ENCODE data around the gene ANKRD65.
"Not testable (repeated sequence)": the region's sequence is repeated elsewhere in the genome, so short reads cannot be mapped to it uniquely, and the experiment has no call there.

ANKRD65 gene

DNA sequence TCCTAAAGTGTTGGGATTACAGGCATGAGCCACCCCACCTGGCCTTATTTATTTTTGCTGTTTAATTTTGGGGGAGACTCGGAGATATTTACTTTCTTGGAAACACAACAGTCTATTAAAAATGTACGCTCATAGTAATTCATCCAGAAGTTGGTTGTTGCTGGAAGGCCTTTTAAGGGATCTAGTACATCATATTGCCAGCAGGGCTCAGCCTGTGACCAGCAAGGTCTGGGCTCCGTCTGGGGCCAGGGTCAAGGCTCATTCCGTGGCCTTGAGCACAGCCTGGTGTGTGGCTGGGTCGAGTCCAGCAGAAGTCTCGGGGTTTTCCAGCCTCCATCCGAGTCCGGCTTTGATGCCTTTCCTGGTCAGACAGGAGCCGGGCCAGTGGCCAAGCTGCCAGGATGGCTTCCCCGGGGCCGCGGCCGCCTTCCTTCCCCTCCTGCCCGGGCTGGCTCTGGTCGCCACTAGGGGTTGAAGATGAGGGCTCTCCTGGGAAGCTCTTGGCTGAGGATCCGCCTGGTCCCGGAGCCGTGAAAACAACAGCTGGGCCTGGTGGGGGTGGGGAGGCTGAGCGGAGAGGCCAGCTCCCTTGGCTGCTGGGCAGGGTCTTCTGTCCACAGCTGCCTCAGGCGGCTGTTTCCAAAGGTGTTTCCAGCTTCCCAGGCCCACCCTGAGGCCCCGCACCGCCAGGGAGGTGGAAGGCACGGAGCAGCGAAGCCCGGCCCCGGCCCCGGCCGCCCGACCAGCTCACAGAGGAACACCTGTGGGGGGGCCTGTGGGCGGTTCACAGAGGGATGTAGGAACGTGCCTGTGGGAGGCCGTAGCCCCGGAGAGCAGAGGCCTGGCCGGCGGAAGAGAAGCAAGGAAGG is 9.3 kb upstream of the ANKRD65 start:
- no peak overlapping the region for H3K4me3 Mint-ChIP-seq
- peaks cover 9% of the 10 kb centered on the region for H3K4me1 Mint-ChIP-seq
- DNase-seq, result no peak
- no peaks in the 10 kb centered on the region for H3K9me3 Mint-ChIP-seq
- H3K27ac Mint-ChIP-seq, result no peak overlapping the region
- peaks cover 86% of the 10 kb centered on the region for H3K27me3 Mint-ChIP-seq
- CTCF ChIA-PET, result interaction anchor here (1.1 to 2.1 kb wide), 2 partner anchors 11 to 12 kb away, joined by 3 to 9 read pairs; no protein-coding TSS in a partner anchor
- no peaks in the 10 kb centered on the region for H3K36me3 Mint-ChIP-seq

DNA sequence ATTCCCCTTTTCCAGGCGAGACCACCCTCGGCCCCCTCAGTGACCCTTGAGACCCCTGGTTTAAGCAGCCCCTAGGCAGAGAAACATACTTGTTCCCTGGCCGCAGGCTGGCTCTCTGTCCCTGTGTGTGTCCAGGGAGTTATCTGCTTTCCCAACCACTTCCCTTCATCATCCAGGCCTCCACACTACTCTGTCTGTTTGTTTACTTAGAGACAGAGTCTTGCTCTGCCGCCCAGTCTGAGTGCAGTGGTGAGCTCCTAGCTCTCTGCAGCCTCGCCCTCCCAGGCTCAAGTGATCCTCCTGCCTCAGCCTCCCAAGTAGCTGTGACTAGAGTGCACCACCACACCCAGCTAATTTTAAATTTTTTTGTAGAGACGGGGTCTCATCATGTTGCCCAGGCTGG is 8.6 kb upstream of the ANKRD65 start:
- no peak overlapping the region for H3K27ac Mint-ChIP-seq
- no peaks in the 10 kb centered on the region for H3K9me3 Mint-ChIP-seq
- CTCF ChIA-PET, result no interaction called here
- DNase-seq, result no peak
- peaks cover 4% of the 10 kb centered on the region for H3K4me1 Mint-ChIP-seq
- H3K4me3 Mint-ChIP-seq, result no peak overlapping the region
- no peaks in the 10 kb centered on the region for H3K36me3 Mint-ChIP-seq
- peaks cover 86% of the 10 kb centered on the region for H3K27me3 Mint-ChIP-seq

DNA sequence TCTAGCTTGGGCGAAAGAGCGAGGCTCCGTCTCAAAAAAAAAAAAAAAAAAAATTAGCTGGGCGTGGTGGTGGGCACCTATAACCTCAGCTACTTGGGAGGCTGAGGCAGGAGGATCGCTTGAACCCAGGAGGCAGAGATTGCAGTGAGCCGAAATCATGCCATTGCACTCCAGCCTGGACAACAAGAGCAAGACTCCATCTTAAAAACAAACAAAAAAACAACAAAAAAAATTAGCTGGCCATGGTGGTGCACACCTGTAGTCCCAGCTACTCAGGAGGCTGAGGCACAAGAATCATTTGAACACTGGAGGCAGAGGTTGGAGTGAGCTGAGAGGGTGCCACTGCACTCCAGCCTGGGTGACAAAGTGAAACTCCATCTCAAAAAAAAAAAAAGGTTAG is 7.9 kb upstream of the ANKRD65 start:
- not testable (repeated sequence) for H3K36me3 Mint-ChIP-seq, H3K9me3 Mint-ChIP-seq, H3K27ac Mint-ChIP-seq, DNase-seq, H3K4me3 Mint-ChIP-seq, H3K4me1 Mint-ChIP-seq
- CTCF ChIA-PET, result interaction anchor here (1.5 kb wide), 1 partner anchor 12 kb away, joined by 6 read pairs; no protein-coding TSS in a partner anchor
- peaks cover 85% of the 10 kb centered on the region for H3K27me3 Mint-ChIP-seq

DNA sequence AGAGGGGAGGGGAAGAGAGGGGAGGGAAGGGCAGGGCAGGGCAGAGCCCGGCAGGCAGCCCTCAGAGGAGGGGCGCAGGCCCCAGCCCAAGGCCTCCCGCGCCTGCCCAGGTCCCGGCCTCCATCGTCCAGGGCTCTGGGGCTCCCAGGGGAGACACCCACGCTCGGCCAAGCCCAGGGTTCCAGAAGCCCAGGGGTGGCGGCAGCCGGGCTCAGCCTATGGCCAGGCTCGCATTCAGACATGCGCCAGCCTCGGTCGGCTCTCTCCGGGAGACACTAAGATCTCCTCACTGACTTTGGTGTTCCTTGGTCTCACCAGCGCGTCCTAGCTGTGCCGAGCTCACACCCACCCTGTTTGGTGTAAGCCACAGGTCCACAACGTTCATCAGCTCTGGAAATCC is 7.1 kb upstream of the ANKRD65 start:
- Mint-ChIP-seq H3K27me3 (peaks cover 79% of the 10 kb centered on the region), H3K9me3 (no peaks in the 10 kb centered on the region), H3K4me1 (peaks cover 4% of the 10 kb centered on the region), H3K4me3 (no peak overlapping the region), H3K36me3 (no peaks in the 10 kb centered on the region), H3K27ac (no peak overlapping the region)
- CTCF ChIA-PET, result interaction anchor here (1.5 kb wide), 1 partner anchor 13 kb away, joined by 6 read pairs; no protein-coding TSS in a partner anchor
- DNase-seq, result no peak

DNA sequence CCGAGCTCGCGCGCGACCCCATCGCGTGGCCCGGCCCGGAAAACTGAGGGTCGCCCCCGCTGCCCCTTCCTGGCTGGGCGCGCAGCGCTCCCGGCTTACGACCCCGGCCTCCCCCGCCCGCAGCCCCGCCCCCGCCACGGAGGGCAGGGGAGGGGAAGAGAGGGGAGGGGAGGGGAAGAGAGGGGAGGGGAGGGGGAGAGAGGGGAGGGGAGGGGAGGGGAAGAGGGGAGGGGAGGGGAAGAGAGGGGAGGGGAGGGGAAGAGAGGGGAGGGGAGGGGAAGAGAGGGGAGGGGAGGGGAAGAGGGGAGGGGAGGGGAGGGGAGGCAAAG is 6.7 kb upstream of the ANKRD65 start:
- H3K36me3 Mint-ChIP-seq, result no peaks in the 10 kb centered on the region
- no peaks in the 10 kb centered on the region for H3K9me3 Mint-ChIP-seq
- peaks cover 79% of the 10 kb centered on the region for H3K27me3 Mint-ChIP-seq
- CTCF ChIA-PET, result interaction anchor here (1.5 kb wide), 1 partner anchor 13 kb away, joined by 6 read pairs; no protein-coding TSS in a partner anchor
- no peak overlapping the region for H3K27ac Mint-ChIP-seq
- peaks cover 6% of the 10 kb centered on the region for H3K4me1 Mint-ChIP-seq
- DNase-seq, result no peak
- H3K4me3 Mint-ChIP-seq, result no peak overlapping the region

DNA sequence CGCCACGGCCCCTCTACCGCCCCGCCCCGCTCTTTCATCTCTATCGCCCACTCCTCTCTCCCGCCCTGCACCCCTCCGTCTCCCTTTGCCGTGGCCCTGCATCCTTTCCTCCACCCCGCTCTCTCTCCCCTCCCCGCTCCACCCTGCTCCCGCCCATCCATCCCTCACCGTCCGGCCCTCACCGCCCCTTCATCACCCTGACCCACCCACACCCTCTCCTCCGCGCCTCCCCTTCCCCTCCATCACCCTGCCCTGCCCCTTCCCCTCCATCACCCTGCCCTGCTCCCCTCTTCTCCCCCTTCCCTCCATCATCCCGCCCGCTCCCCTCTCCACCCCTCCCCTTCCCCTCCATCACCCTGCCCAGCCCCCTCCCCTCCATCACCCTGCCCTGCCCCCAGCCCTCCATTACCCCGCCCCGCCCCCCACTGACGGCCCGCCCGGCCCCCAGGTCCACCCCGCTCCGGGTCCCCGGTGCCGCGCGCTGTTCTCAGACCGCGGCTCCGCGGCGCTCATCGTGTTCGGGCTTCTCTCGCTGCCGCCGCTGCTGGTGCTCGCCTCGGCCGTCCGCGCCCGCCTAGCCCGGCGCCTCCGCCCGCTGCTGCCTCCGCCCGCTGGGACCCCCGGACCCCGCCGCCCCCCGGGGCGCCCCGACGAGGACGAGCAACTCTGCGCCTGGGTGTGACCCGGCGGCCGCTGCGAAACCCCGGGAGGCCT is 6.2 kb upstream of the ANKRD65 start:
- Mint-ChIP-seq H3K4me3 (no peak overlapping the region), H3K36me3 (no peaks in the 10 kb centered on the region), H3K9me3 (no peaks in the 10 kb centered on the region), H3K4me1 (peaks cover 8% of the 10 kb centered on the region), H3K27me3 (peaks cover 79% of the 10 kb centered on the region), H3K27ac (no peak overlapping the region)
- CTCF ChIA-PET, result no interaction called here
- DNase-seq, result no peak

DNA sequence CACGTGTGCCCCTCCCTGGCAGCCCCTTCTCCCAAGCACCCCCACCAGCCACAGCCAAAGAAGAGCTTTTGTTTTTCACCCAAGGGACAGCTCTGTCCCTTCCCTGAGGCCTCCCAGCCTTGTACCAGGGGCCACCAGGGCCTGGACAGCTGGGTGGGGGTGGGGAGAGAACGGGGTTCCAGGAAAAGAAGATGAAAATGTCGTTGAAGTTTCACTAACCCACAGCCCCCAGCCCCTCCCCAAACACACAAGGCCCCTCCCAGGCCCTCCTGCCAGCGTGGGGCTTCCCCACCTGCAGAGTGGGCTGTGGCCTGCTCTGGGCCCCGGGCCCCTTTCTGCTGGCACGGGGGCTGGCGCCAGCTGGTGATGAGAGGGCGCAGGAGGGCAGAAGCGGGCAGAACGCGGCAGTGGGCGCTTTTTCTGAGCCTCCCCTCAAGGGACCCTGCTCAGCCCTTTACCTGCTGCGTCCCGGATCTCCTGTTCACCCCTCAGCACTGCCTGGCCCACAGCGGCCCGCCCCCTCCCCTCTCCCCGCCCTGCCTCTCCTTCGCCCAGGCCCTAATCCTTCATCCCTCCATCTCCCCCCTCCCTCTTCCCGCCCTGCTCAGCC is 5.5 kb upstream of the ANKRD65 start:
- H3K27me3 Mint-ChIP-seq, result peaks cover 79% of the 10 kb centered on the region
- H3K4me3 Mint-ChIP-seq, result no peak overlapping the region
- CTCF ChIA-PET, result interaction anchor here (1.2 kb wide), 1 partner anchor 14 kb away, joined by 4 read pairs; no protein-coding TSS in a partner anchor
- peaks cover 8% of the 10 kb centered on the region for H3K4me1 Mint-ChIP-seq
- DNase-seq, result no peak
- no peaks in the 10 kb centered on the region for H3K36me3 Mint-ChIP-seq
- H3K27ac Mint-ChIP-seq, result no peak overlapping the region
- H3K9me3 Mint-ChIP-seq, result no peaks in the 10 kb centered on the region

DNA sequence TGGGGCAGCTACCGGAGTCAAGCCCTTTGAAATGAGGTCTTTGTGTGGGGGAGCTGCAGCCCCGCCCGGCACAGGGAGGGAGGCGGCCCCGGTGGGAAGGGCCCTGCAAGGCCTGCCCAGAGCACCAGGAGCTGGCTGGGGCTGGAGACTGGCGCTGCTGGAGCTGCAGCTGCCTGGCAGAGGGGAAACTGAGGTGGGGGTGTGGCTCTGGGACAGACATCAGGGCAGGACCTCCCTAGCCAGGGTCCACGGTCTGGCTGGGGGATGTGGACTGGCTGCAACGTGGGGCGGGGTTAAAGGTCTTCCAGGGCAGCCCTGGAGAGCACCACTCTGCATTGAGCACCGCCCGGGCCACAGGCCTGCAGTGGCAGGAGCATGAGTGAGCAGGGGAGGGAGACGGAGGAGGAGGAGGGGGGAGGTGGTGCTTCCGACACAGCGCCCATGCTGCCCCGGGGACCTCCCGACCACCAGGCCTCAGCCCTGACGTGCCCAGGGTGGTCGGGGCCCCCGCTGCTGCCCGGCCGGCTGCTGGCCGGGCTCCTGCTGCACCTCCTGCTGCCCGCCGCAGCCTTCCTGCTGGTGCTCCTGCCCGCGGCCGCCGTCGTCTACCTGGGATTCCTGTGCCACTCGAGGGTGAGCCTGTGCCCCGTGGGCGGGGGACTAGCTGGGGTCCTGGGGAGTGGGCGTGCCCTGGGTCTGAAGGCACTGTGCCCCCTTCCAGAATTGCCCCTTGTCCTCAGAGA is 4.8 kb upstream of the ANKRD65 start:
- CTCF ChIA-PET, result interaction anchor here (1.2 kb wide), 1 partner anchor 14 kb away, joined by 4 read pairs; no protein-coding TSS in a partner anchor
- H3K9me3 Mint-ChIP-seq, result no peaks in the 10 kb centered on the region
- no peaks in the 10 kb centered on the region for H3K36me3 Mint-ChIP-seq
- H3K27ac Mint-ChIP-seq, result no peak overlapping the region
- peaks cover 82% of the 10 kb centered on the region for H3K27me3 Mint-ChIP-seq
- no peak overlapping the region for H3K4me3 Mint-ChIP-seq
- H3K4me1 Mint-ChIP-seq, result peaks cover 8% of the 10 kb centered on the region
- no peak for DNase-seq

DNA sequence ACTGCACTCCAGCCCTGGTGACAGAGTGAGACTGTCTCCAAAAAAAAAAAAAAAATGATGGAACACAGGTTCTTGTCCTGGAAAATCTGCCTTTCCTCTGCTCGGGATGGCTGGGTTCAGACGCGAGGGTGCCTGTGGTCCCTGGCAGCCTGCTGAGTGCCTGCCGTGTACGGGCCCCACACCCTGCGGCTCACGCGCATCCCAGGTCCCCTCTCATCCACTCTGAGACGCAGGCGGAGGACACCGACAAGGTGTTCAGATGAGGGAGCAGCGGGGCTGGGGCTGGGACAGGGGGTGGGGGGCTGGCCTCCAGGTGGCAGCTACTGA is 4.3 kb upstream of the ANKRD65 start:
- CTCF ChIA-PET, result interaction anchor here (1.2 kb wide), 1 partner anchor 15 kb away, joined by 4 read pairs; no protein-coding TSS in a partner anchor
- Mint-ChIP-seq H3K4me1 (peaks cover 8% of the 10 kb centered on the region), H3K4me3 (no peak overlapping the region), H3K9me3 (no peaks in the 10 kb centered on the region), H3K36me3 (no peaks in the 10 kb centered on the region), H3K27me3 (peaks cover 83% of the 10 kb centered on the region), H3K27ac (no peak overlapping the region)
- DNase-seq, result no peak

DNA sequence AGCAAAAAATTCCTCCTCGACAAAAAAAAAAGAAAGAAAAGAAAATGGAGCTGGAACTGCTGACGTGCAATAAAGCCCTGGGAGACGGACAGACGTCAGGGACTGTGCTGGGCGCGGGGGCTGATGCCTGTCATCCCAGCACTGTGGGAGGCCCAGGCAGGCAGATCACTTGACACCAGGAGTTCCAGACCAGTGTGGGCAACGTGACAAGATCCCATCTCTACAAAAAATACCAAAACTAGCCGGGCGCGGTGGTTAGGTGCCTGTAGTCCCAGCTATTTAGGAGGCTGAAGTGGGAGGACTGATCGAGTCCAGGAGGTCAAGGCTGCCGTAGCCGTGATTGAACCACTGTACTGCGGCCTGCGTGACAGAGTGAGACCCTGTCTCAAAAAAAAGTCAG is 3.6 kb upstream of the ANKRD65 start:
- Mint-ChIP-seq H3K36me3 (no peaks in the 10 kb centered on the region), H3K4me3 (no peak overlapping the region), H3K9me3 (no peaks in the 10 kb centered on the region), H3K4me1 (peaks cover 8% of the 10 kb centered on the region), H3K27ac (no peak overlapping the region), H3K27me3 (peaks cover 78% of the 10 kb centered on the region)
- CTCF ChIA-PET, result no interaction called here
- no peak for DNase-seq

DNA sequence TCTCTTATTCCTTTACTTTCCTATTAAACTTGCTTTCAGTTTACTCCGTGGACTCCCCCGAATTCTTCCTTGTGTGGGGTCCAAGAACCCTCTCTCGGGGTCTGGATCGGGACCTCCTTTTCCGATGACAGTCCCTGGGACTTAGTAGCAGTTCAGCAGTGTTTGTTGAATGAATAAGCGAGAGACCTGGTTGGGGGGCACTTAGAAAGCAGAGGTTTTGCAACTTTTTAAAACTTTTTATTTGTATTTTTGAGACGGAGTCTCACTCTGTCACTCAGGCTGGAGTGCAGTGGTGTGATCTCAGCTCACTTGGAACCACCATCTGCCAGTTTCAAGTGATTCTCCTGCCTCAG is 2.1 kb upstream of the ANKRD65 start:
- H3K9me3 Mint-ChIP-seq, result no peaks in the 10 kb centered on the region
- no peak overlapping the region for H3K27ac Mint-ChIP-seq
- DNase-seq, result no peak
- H3K4me3 Mint-ChIP-seq, result no peak overlapping the region
- H3K36me3 Mint-ChIP-seq, result no peaks in the 10 kb centered on the region
- H3K4me1 Mint-ChIP-seq, result peaks cover 10% of the 10 kb centered on the region
- H3K27me3 Mint-ChIP-seq, result peaks cover 77% of the 10 kb centered on the region
- CTCF ChIA-PET, result no interaction called here

DNA sequence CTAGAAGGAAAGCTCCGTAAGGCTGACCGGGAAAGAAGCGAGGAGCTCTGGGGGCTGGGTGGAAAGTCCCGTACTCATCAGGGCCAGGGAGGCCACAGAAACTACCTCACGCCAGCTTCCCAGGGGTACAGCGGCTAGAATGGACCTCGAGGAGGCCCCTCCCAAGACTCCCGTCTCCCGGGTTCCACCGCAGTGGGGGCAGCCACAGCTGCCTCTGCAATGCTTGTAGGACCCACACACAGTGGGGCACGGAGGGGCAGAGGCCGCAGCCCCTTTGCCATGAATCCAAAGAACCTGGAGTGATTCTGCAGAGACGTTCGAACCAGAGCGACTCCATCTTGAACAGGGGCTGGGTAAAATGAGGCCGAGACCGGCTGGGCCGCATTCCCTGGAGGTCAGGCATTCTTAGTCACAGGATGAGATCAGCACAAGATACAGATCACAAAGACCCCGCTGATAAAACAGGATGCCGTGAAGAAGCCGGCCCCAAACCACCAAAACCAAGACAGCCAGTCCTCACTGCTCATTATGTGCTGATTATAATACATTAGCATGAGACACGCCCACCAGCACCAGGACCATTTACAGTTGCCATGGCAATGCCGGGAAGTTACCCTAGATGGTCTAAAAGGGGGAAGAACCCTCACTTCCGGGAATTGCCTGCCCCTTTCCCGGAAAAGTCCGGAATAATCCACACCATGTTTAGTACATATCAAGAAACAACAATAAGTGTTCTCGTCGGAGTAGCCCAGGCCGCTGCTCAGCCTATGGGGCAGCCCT is 1.6 kb upstream of the ANKRD65 start:
- CTCF ChIA-PET, result interaction anchor here (0.6 kb wide), 1 partner anchor 9 kb away, joined by 3 read pairs; no protein-coding TSS in a partner anchor
- Mint-ChIP-seq H3K27me3 (peaks cover 75% of the 10 kb centered on the region), H3K36me3 (no peaks in the 10 kb centered on the region)

DNA sequence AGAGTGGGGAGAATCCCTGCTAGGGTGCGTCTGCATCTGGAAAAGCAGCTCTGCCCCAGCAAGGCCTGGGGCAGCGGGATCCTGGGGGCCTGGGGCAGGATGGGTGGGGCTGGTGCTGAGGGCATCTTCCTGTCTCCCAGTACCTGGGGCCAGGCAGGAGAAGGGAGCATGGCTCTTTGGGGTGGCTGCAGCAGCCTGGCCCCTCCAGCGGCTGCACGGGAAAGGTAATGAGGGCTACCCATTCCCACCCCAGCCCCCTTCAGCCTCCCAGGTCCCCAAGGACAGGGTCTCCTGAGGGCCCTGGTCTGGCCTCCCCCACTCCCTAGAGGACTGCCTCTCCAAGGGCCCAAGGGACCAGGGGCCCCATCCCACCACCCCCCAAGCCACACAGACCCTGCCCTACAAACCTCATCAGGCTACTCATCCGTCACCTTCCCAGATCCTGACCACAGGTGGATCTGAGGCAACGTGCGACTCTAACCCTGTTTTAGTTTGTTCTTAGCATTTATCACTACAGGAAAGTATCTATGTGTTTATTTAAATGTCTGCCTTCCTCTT is 910 bp upstream of the ANKRD65 start:
- CTCF ChIA-PET, result interaction anchor here (0.6 kb wide), 1 partner anchor 8 kb away, joined by 3 read pairs; no protein-coding TSS in a partner anchor
- H3K4me3 Mint-ChIP-seq, result no peak overlapping the region
- no peak overlapping the region for H3K27ac Mint-ChIP-seq
- H3K36me3 Mint-ChIP-seq, result no peaks in the 10 kb centered on the region
- H3K27me3 Mint-ChIP-seq, result peaks cover 72% of the 10 kb centered on the region
- H3K9me3 Mint-ChIP-seq, result no peaks in the 10 kb centered on the region
- peaks cover 15% of the 10 kb centered on the region for H3K4me1 Mint-ChIP-seq
- no peak for DNase-seq

More for the DNA sequence above, 1.6 kb upstream of the ANKRD65 start:
- Mint-ChIP-seq H3K9me3 (no peaks in the 10 kb centered on the region), H3K4me3 (no peak overlapping the region), H3K4me1 (peaks cover 14% of the 10 kb centered on the region), H3K27ac (no peak overlapping the region)
- no peak for DNase-seq

All from activated naive CD4-positive, alpha-beta T cell treated with anti-CD3 and anti-CD28 coated beads, Interleukin-2, amount 10 ng/mL, durations not matched to agents 7 days and 5 days (primary cell).